Epithelial cell of esophagus (primary cell): ENCODE results near the gene SETD1B.

ENCODE experiments used
- DNase-seq: peaks from one replicate; pipeline ENCODE4 v3.0.0; 2010; ENCODE audit warnings: low read depth
- H3K4me3 ChIP-seq: 2 replicates; pipeline ENCODE4 v1.5.1; 2011; ENCODE audit warnings: mild to moderate bottlenecking, low read length, control low read depth
- TF ChIP-seq, protein P1 (sequence below): IDR thresholded peaks from 2 replicates; pipeline ENCODE4 v1.5.1; 2011; ENCODE audit warnings: low read depth, mild to moderate bottlenecking, low read length, control low read depth, inconsistent platforms; ENCODE audit not compliant: insufficient read depth; ENCODE audit errors: missing control alignments

The SETD1B gene

GRCh38 chr12:121815263-121815662 is 11.5 kb downstream of the SETD1B start:
- no peak overlapping the region for H3K4me3 ChIP-seq
- TF ChIP-seq, protein P1, sequence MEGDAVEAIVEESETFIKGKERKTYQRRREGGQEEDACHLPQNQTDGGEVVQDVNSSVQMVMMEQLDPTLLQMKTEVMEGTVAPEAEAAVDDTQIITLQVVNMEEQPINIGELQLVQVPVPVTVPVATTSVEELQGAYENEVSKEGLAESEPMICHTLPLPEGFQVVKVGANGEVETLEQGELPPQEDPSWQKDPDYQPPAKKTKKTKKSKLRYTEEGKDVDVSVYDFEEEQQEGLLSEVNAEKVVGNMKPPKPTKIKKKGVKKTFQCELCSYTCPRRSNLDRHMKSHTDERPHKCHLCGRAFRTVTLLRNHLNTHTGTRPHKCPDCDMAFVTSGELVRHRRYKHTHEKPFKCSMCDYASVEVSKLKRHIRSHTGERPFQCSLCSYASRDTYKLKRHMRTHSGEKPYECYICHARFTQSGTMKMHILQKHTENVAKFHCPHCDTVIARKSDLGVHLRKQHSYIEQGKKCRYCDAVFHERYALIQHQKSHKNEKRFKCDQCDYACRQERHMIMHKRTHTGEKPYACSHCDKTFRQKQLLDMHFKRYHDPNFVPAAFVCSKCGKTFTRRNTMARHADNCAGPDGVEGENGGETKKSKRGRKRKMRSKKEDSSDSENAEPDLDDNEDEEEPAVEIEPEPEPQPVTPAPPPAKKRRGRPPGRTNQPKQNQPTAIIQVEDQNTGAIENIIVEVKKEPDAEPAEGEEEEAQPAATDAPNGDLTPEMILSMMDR, result no peak
- DNase-seq, result no peak

- TF ChIP-seq, protein P1, result no peak
- no peak for DNase-seq
- no peak overlapping the region for H3K4me3 ChIP-seq
These were observed 13.3 kb downstream of the SETD1B start for GRCh38 chr12:121816925-121817647.

DNA sequence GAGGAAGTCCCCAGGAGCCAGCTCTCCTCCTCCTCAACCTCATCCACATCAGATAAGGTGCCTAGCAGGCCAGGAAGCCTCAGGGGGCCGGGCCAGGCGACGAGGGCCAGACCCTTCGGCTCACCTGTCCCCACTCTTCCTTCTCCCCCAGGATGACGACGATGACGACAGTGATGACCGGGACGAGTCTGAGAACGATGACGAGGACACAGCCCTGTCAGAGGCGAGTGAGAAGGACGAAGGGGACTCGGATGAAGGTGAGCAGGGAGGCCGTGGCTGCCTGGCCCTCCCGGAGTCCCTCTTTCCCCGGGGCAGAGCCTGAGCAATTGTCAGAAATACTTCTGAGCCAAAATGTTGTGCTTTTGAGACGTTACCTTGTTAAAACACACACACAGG is 13.8 kb downstream of the SETD1B start:
- H3K4me3 ChIP-seq, result no peak overlapping the region
- DNase-seq, result no peak
- TF ChIP-seq, protein P1, result no peak

DNA sequence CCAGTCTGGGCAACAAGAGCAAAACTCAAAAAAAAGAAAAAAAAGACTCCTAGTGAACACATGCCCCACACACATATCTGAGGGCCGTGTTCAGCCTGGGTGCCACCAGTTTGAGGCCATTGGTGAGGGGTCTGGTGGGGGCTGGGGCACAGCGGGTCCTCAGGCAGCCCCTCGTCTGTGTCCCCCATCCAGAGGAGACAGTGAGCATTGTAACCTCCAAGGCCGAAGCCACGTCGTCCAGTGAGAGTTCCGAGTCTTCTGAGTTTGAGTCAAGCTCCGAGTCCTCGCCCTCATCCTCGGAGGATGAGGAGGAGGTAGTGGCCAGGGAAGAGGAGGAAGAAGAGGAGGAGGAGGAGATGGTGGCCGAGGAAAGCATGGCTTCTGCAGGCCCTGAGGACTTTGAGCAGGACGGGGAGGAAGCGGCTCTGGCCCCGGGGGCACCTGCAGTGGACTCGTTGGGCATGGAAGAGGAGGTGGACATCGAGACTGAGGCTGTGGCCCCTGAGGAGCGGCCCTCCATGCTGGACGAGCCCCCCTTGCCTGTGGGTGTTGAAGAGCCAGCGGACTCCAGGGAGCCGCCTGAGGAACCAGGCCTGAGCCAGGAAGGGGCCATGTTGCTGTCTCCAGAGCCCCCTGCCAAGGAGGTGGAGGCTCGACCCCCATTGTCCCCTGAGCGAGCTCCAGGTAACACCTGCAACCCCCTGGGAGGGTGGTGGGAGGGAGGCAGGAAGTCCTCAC is 15.6 kb downstream of the SETD1B start:
- H3K4me3 ChIP-seq, result no peak overlapping the region
- TF ChIP-seq, protein P1, result no peak
- DNase-seq, result no peak

DNA sequence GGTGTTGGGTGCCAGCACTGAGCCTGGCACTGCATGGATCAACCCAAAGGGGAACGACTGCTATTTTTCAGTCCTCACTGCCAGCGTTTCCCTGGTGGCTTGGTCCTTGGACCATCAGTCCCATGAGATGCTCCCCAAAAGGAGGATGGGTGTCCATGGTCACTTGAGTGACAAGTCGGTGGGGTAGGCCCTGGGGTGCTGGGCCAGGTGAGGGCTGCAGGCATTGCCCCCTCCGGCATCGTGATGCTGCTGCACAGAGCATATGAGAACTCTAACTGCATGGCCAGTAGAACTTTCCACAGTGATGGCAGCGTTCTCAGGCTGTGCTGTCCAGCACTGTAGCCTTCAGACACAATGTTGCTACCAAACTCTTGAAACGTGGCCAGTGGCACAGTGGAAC is 16.2 kb downstream of the SETD1B start:
- H3K4me3 ChIP-seq, result no peak overlapping the region
- no peak for DNase-seq
- TF ChIP-seq, protein P1, result no peak

GRCh38 chr12:121822393-121823100 is 18.7 kb downstream of the SETD1B start:
- no peak overlapping the region for H3K4me3 ChIP-seq
- TF ChIP-seq, protein P1, result no peak
- DNase-seq, result no peak
